Testis (tissue), 2 donors: ENCODE results near the gene DOCK7.

ENCODE experiments used
- POLR2A ChIP-seq: fragments of 450-650 bp; IDR thresholded peaks from one replicate; pipeline ENCODE4 v1.6.1; 2017; ENCODE audit warnings: antibody characterized with exemption, mild to moderate bottlenecking, moderate library complexity
- TF ChIP-seq, protein P1 (sequence below), 3 experiments: fragments of 450-650 bp in 2 of 3; fragments of 200-600 bp in 1 of 3; sonication (generic) in 1 of 3; IDR thresholded peaks; one replicate each; pipeline ENCODE4 v1.5.1; 2016 to 2019; ENCODE audit warnings: antibody characterized with exemption in 3 of 3, mild to moderate bottlenecking in 2 of 3, moderate library complexity in 1 of 3

GRCh38 chr1:62448221-62448933, 239.8 kb downstream of the DOCK7 start:
- TF ChIP-seq, protein P1, sequence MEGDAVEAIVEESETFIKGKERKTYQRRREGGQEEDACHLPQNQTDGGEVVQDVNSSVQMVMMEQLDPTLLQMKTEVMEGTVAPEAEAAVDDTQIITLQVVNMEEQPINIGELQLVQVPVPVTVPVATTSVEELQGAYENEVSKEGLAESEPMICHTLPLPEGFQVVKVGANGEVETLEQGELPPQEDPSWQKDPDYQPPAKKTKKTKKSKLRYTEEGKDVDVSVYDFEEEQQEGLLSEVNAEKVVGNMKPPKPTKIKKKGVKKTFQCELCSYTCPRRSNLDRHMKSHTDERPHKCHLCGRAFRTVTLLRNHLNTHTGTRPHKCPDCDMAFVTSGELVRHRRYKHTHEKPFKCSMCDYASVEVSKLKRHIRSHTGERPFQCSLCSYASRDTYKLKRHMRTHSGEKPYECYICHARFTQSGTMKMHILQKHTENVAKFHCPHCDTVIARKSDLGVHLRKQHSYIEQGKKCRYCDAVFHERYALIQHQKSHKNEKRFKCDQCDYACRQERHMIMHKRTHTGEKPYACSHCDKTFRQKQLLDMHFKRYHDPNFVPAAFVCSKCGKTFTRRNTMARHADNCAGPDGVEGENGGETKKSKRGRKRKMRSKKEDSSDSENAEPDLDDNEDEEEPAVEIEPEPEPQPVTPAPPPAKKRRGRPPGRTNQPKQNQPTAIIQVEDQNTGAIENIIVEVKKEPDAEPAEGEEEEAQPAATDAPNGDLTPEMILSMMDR (IDR thresholded peaks at IDR 0.05): no peak
- TF ChIP-seq POLR2A: no peak
